ENCODE data around the gene PRIM1.

Gene PRIM1

DNA sequence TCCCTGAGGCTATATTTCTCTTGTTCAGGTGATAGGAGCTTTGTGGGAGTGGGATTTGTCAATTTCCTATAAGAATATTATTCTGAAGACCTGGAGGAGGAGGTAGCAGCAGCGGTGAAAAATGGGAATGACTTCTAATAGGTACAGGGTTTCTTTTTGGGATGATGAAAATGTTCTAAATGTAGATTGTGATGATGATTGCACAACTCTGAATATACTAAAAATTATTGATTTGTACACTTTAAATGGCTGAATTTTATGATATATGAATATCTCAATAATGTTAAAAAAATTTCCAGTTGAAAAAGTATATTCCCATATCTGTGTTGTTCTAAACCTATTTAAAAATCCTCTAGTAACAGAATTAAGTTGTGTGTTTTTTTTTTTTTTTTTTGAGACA is 33.8 kb upstream of the PRIM1 start:
- POLR2A ChIA-PET (ENCODE audit: low non-redundant PET) = no interaction called here
- H3K27ac ChIP-seq = no peak overlapping the region
- TF ChIP-seq, protein P1, sequence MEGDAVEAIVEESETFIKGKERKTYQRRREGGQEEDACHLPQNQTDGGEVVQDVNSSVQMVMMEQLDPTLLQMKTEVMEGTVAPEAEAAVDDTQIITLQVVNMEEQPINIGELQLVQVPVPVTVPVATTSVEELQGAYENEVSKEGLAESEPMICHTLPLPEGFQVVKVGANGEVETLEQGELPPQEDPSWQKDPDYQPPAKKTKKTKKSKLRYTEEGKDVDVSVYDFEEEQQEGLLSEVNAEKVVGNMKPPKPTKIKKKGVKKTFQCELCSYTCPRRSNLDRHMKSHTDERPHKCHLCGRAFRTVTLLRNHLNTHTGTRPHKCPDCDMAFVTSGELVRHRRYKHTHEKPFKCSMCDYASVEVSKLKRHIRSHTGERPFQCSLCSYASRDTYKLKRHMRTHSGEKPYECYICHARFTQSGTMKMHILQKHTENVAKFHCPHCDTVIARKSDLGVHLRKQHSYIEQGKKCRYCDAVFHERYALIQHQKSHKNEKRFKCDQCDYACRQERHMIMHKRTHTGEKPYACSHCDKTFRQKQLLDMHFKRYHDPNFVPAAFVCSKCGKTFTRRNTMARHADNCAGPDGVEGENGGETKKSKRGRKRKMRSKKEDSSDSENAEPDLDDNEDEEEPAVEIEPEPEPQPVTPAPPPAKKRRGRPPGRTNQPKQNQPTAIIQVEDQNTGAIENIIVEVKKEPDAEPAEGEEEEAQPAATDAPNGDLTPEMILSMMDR (conservative IDR thresholded peaks at IDR 0.05; ENCODE audit: low read depth) = no peak
- no peak for DNase-seq (ENCODE audit: low spot score)
- CTCF ChIA-PET = no interaction called here

DNA sequence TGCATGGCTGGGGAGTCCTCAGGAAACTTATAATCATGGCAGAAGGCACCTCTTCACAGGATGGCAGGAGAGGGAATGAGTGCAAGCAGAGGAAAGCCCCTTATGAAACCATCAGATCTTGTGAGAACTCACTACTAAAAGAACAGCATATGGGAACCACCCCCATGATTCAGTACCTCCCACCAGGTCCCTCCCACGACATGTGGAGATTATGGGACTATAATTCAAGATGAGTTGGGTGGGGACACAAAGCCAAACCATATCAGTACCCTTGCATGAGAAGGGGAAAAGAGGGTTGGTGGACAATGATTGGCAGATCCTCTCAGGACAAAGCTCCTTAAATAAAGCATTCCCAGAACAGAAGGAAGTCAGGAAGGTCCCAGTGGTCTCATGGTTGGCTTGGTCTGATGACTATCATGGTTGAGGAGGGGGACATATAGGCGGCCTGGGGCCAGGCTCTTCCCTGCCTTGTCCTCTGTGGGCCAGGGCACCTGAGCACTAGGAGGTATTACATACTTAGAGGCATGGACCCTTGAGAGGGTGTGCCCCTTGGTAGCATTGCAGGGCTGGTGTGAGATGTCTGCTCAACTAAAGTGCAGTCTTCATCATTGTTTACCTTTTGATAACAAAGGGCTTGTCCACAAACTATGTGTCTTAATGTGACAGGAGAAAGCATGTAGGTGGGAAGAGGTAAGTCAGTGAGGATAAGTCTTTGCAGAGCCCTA is 33.2 kb upstream of the PRIM1 start:
- no peak for DNase-seq (ENCODE audit: low spot score)
- TF ChIP-seq, protein P1 (conservative IDR thresholded peaks at IDR 0.05; ENCODE audit: low read depth) = no peak
- POLR2A ChIA-PET (ENCODE audit: low non-redundant PET) = no interaction called here
- no peak overlapping the region for H3K27ac ChIP-seq
- CTCF ChIA-PET = no interaction called here

DNA sequence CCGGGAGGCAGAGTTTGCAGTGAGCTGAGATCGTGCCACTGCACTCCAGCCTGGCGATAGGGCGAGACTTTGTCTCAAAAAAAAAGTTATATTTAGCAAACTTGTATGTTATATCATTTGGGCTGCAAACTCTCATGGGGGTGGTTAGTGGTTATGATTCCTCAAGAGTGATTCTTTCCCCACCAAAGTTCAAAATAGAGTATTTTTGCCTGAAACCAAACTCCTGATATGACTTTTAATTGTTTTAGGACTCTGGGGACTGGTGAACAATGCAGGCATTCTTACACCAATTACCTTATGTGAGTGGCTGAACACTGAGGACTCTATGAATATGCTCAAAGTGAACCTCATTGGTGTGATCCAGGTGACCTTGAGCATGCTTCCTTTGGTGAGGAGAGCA is 29.6 kb upstream of the PRIM1 start:
- TF ChIP-seq, protein P1 (conservative IDR thresholded peaks at IDR 0.05; ENCODE audit: low read depth) = no peak
- no peak overlapping the region for H3K27ac ChIP-seq
- CTCF ChIA-PET = no interaction called here
- POLR2A ChIA-PET (ENCODE audit: low non-redundant PET) = no interaction called here
- DNase-seq (ENCODE audit: low spot score) = no peak

DNA sequence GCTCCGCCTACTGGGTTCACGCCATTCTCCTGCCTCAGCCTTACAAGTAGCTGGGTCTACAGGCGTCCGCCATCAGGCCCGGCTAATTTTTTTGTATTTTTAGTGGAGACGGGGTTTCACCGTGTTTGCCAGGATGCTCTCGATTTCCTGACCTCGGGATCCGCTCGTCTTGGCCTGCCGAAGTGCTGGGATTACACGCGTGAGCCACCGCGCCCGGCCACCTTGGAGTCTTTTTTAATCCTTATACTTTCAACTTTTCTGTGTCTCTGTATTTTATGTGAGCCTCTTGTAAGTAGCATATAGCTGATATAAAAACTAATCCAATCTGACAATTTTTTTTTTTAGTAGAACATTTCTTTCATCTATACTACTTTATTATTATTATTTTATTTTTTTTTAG is 26.6 kb upstream of the PRIM1 start:
- no peak for DNase-seq (ENCODE audit: low spot score)
- H3K27ac ChIP-seq = no peak overlapping the region
- ChIA-PET CTCF (interaction anchor here (0.7 kb wide), 1 partner anchor 32 kb away, joined by 3 read pairs; no protein-coding TSS in a partner anchor), POLR2A (ENCODE audit: low non-redundant PET) (no interaction called here)
- TF ChIP-seq, protein P1 (conservative IDR thresholded peaks at IDR 0.05; ENCODE audit: low read depth) = no peak

DNA sequence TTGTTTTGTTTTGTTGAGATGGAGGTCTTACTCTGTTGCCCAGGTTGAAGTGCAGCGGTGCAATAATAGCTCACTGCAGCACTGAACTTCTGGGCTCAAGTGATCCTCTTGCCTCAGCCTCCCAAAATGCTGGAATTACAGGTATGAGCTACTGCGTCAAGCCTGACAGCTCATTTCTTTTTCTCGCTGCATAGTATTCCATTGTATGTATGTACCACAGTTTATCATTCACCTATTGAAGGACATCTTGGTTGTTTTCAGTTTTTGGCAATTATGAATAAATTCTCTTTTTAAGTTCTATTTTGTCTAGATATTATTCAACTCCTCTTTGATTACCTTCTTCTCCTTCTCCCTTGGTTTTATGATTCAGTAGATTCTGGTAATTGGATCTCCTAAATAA is 24.5 kb upstream of the PRIM1 start:
- no peak for DNase-seq (ENCODE audit: low spot score)
- ChIA-PET POLR2A (ENCODE audit: low non-redundant PET) (no interaction called here), CTCF (no interaction called here)
- no peak overlapping the region for H3K27ac ChIP-seq
- TF ChIP-seq, protein P1 (conservative IDR thresholded peaks at IDR 0.05; ENCODE audit: low read depth) = no peak

DNA sequence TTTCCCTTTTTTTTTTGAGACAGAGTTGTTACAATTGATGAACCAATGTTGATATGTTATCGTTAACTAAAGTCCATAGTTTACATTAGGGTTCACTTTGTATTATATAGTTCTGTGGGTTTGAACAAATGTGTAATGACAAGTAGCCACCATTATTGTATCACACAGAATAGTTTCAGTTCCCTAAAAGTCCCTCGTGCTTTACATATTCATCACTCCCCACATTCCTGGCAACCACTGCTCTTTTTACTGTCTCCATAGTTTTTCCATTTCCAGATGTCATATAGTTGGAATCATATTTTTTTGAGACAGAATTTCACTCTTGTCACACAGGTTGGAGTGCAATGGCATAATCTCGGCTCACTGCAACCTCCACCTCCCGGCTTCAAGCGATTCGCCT is 23.5 kb upstream of the PRIM1 start:
- ChIA-PET CTCF (no interaction called here), POLR2A (ENCODE audit: low non-redundant PET) (no interaction called here)
- no peak for DNase-seq (ENCODE audit: low spot score)
- TF ChIP-seq, protein P1 (conservative IDR thresholded peaks at IDR 0.05; ENCODE audit: low read depth) = no peak
- no peak overlapping the region for H3K27ac ChIP-seq

All from RWPE1 (cell line).